ENCODE measurements around the gene PARD3.
"Not testable (repeated sequence)": the region's sequence is repeated elsewhere in the genome, so short reads cannot be mapped to it uniquely, and the experiment has no call there.

PARD3 gene

GRCh38 chr10:34768261-34768971 is 46.7 kb downstream of the PARD3 start:
- DNase-seq (ENCODE audit: low read depth in 1 of 2, low spot score in 1 of 2), result no peak

GRCh38 chr10:34766811-34767494 is 48.1 kb downstream of the PARD3 start:
- DNase-seq (ENCODE audit: low read depth in 1 of 2, low spot score in 1 of 2), result no peak

GRCh38 chr10:34766266-34766600 is 48.9 kb downstream of the PARD3 start:
- DNase-seq (ENCODE audit: low read depth in 1 of 2, low spot score in 1 of 2), result no peak

GRCh38 chr10:34764472-34764946 is 50.6 kb downstream of the PARD3 start:
- DNase-seq (ENCODE audit: low read depth in 1 of 2, low spot score in 1 of 2), result no peak

- DNase-seq (ENCODE audit: low read depth in 1 of 2, low spot score in 1 of 2), result no peak
Observed at GRCh38 chr10:34762603-34763299, 52.3 kb downstream of the PARD3 start.

GRCh38 chr10:34762156-34762555 is 52.9 kb downstream of the PARD3 start:
- DNase-seq (ENCODE audit: low read depth in 1 of 2, low spot score in 1 of 2), result no peak

GRCh38 chr10:34761453-34761852 is 53.6 kb downstream of the PARD3 start:
- no peak for DNase-seq (ENCODE audit: low read depth in 1 of 2, low spot score in 1 of 2)

- DNase-seq (ENCODE audit: low read depth in 1 of 2, low spot score in 1 of 2), result no peak
Observed at GRCh38 chr10:34760606-34761005, 54.5 kb downstream of the PARD3 start.

- DNase-seq (ENCODE audit: low read depth in 1 of 2, low spot score in 1 of 2), result no peak
Observed at GRCh38 chr10:34759837-34760215, 55.3 kb downstream of the PARD3 start.

- DNase-seq (ENCODE audit: low read depth in 1 of 2, low spot score in 1 of 2), result no peak
Observed at GRCh38 chr10:34759161-34759836, 55.8 kb downstream of the PARD3 start.

GRCh38 chr10:34758447-34758996 is 56.6 kb downstream of the PARD3 start:
- no peak for DNase-seq (ENCODE audit: low read depth in 1 of 2, low spot score in 1 of 2)

GRCh38 chr10:34757933-34758332 is 57.2 kb downstream of the PARD3 start:
- DNase-seq (ENCODE audit: low read depth in 1 of 2, low spot score in 1 of 2), result no peak

- not testable (repeated sequence) for DNase-seq (ENCODE audit: low read depth in 1 of 2, low spot score in 1 of 2)
Observed at GRCh38 chr10:34757181-34757580, 57.9 kb downstream of the PARD3 start.

GRCh38 chr10:34756584-34756983 is 58.5 kb downstream of the PARD3 start:
- no peak for DNase-seq (ENCODE audit: low read depth in 1 of 2, low spot score in 1 of 2)

- no peak for DNase-seq (ENCODE audit: low read depth in 1 of 2, low spot score in 1 of 2)
Observed at GRCh38 chr10:34753014-34753757, 61.9 kb downstream of the PARD3 start.

- DNase-seq (ENCODE audit: low read depth in 1 of 2, low spot score in 1 of 2), result no peak
Observed at GRCh38 chr10:34751272-34751671, 63.8 kb downstream of the PARD3 start.

- DNase-seq (ENCODE audit: low read depth in 1 of 2, low spot score in 1 of 2), result not testable (repeated sequence)
Observed at GRCh38 chr10:34750795-34751194, 64.3 kb downstream of the PARD3 start.

GRCh38 chr10:34748767-34749166 is 66.3 kb downstream of the PARD3 start:
- DNase-seq (ENCODE audit: low read depth in 1 of 2, low spot score in 1 of 2), result no peak

- DNase-seq (ENCODE audit: low read depth in 1 of 2, low spot score in 1 of 2), result no peak
Observed at GRCh38 chr10:34748357-34748756, 66.7 kb downstream of the PARD3 start.

- DNase-seq (ENCODE audit: low read depth in 1 of 2, low spot score in 1 of 2), result no peak
Observed at GRCh38 chr10:34746094-34746493, 69.0 kb downstream of the PARD3 start.

GRCh38 chr10:34745244-34745643 is 69.9 kb downstream of the PARD3 start:
- DNase-seq (ENCODE audit: low read depth in 1 of 2, low spot score in 1 of 2), result no peak
